Islet of Langerhans (tissue), 1 donor: ENCODE results near the gene PSMB9.
"Not testable (repeated sequence)": the region's sequence is repeated elsewhere in the genome, so short reads cannot be mapped to it uniquely, and the experiment has no call there.

ENCODE experiments used
- FAIRE-seq: peaks from one replicate; lab custom pipeline; 2011; peaks lifted over from hg19 to GRCh38; lab: Jason Lieb, UNC

Gene PSMB9

GRCh38 chr6:32853541-32854375 lies at the start of gene PSMB9, which contains the start of gene TAP1:
PSMB9 (plus strand) TSS chr6:32854192; CDS start chr6:32854230, 38 bp downstream.
TAP1 (minus strand) TSS chr6:32853704; CDS start chr6:32853636, 68 bp downstream.
- no peak for FAIRE-seq

- not testable (repeated sequence) for FAIRE-seq
These were observed 48.6 kb upstream of the PSMB9 start for GRCh38 chr6:32805404-32805803.

GRCh38 chr6:32807020-32807580 lies 46.9 kb upstream of the PSMB9 start:
- no peak for FAIRE-seq

- FAIRE-seq = no peak
These were observed 44.8 kb upstream of the PSMB9 start for GRCh38 chr6:32809171-32809570.

- FAIRE-seq = no peak
These were observed 39.8 kb upstream of the PSMB9 start for GRCh38 chr6:32814145-32814544.

- FAIRE-seq = no peak
These were observed 38.9 kb upstream of the PSMB9 start for GRCh38 chr6:32815115-32815514.

GRCh38 chr6:32815996-32816395 lies 38.0 kb upstream of the PSMB9 start:
- FAIRE-seq = no peak

GRCh38 chr6:32816746-32817204 lies 37.2 kb upstream of the PSMB9 start, which contains the start of gene HLA-DOB:
HLA-DOB (minus strand) TSS chr6:32817002; CDS start chr6:32816951, 51 bp downstream.
- no peak for FAIRE-seq

- no peak for FAIRE-seq
These were observed 35.1 kb upstream of the PSMB9 start for GRCh38 chr6:32818867-32819266.

- FAIRE-seq = no peak
These were observed 34.3 kb upstream of the PSMB9 start for GRCh38 chr6:32819729-32820128.

- FAIRE-seq = no peak
These were observed 28.0 kb upstream of the PSMB9 start for GRCh38 chr6:32825966-32826365.

GRCh38 chr6:32827025-32827424 lies 27.0 kb upstream of the PSMB9 start:
- no peak for FAIRE-seq

GRCh38 chr6:32829495-32829894 lies 24.5 kb upstream of the PSMB9 start:
- no peak for FAIRE-seq

GRCh38 chr6:32830017-32830416 lies 24.0 kb upstream of the PSMB9 start:
- no peak for FAIRE-seq

- FAIRE-seq = no peak
These were observed 23.1 kb upstream of the PSMB9 start for GRCh38 chr6:32830936-32831335.

GRCh38 chr6:32832535-32832934 lies 21.5 kb upstream of the PSMB9 start:
- no peak for FAIRE-seq

GRCh38 chr6:32833664-32834063 lies 20.3 kb upstream of the PSMB9 start:
- no peak for FAIRE-seq

- no peak for FAIRE-seq
These were observed 18.7 kb upstream of the PSMB9 start for GRCh38 chr6:32835167-32835893.

GRCh38 chr6:32836873-32837272 lies 17.1 kb upstream of the PSMB9 start:
- FAIRE-seq = no peak

- no peak for FAIRE-seq
These were observed 16.3 kb upstream of the PSMB9 start for GRCh38 chr6:32837651-32838113.

- no peak for FAIRE-seq
These were observed 15.7 kb upstream of the PSMB9 start, which contains the start of gene TAP2 for GRCh38 chr6:32838114-32838958. TAP2 (minus strand) TSS chr6:32838739; CDS start chr6:32838233, 506 bp downstream.

GRCh38 chr6:32839356-32839755 lies 14.6 kb upstream of the PSMB9 start:
- FAIRE-seq = no peak
